Endometrium (tissue), 2 donors: ENCODE measurements around the gene GSC2.
"Not testable (repeated sequence)": the region's sequence is repeated elsewhere in the genome, so short reads cannot be mapped to it uniquely, and the experiment has no call there.

ENCODE experiments used
- FAIRE-seq: peaks from 2 replicates; lab custom pipeline; 2012; peaks lifted over from hg19 to GRCh38; lab: Jason Lieb, UNC
- donor health status: control.
- donor health status: control.

GSC2 gene

DNA sequence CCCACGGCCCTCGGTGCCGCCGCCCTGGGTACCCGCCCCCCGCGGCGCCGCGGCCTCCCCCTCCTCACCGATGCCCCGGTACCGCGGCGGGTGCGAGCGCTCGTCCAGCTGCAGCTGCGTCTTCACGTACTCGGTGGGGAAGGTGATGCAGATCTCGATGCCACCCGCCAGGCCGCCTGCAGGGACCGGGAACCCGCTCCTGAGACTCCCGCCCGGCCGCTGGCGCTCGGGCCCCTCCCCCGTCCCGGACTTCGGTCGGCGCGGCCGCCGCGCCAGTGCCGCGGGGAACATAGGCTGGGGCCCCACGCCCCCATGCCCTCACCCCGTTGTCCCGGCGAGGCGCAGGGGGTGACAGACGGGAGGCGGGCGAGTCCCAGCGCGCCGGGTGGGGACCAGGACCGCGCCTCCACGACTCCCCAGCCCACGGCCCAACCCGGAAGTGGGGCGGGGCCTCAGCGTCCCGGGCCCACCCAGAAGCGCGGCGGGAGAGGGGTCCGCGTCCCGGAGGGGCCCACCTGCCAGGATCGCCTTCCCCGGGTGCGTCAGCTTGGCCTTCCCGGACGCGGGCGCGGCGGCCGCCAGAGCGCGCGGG, 28.1 kb upstream of the GSC2 start:
- no peak for FAIRE-seq

DNA sequence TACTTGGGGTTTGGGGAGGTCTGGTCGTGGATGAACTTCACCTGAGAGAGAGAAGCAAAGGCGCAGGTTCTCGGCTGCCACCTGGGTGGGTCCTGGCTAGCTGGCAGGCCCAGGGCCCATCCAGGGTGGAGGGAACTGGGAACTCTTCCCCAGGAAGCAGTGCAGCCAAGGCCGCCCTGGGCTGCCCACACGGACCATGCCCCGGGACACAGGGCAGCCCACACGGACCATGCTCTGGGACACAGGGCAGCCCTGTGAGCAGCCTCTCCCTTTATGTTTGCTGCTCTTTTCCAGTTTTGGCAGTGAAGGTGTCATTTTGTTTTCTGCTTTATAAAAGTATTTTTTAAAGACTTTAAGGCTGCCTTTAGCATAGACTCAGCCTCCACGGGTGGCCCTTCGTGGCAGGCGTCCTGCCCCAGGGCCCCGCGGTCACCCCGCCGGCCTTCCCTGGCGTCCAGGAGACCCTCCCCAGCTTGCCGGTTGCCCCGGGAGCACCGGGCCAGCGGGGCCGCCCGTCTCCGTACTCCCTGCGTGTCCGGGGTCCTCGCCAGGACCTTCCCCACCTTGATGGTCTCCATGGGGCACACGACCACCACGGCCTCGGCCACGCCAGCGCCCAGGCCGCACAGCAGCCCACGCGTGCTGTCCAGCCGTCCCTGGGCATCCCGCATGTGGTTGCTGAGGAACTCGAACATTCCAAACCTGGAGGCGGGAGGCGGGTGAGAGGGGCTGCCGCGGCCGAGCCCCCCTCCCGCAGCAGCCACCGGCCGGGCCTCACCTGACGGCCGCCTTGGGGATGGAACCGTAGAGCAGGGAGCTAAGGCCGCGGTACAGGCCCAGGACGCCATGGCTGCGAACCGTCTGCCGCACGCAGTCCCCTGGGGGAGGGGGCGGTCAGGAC, 27.3 kb upstream of the GSC2 start:
- no peak for FAIRE-seq

DNA sequence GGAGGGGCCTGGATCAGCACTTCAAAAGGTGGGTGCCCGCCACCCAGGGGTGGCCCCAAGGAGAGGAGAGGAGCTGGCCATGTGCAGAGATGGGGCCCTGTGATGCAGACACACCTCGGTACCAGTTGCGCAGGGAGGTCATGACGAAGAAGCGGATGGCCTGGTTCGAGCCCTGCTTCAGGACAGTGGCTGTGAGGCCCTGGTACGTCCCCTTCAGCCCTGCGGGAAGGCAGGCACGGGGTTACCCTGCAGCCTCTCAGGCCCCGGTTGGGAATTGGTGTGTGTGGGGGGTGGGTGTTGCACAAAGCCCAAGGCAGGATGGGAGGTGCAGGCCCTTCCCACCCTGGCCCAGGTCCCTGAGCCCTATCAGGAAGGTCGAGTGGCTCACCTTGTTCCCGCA, 26.6 kb upstream of the GSC2 start:
- FAIRE-seq, result no peak

DNA sequence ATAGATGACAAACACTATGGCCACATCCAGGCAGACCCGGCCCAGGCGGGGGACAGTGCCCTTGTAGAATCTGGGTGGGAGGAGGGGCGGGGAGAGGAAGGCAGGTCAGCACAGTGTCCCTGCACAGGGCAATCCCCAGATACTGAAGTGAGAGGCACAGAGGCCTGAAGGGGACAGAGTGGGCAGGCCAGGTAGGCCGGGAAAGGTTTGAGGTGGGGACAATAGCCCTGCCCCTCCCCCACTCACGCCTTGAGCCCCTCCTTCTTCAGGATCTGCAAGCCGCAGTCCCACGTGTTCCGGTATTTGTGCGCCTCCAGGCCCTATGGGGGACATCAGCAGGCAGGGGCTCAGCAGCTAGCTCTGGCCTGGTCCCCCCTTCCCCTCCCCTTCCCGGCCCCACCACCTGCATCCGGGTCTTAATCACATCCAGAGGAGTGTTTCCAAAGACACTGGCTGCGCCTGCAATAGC, 26.1 kb upstream of the GSC2 start:
- FAIRE-seq, result no peak

DNA sequence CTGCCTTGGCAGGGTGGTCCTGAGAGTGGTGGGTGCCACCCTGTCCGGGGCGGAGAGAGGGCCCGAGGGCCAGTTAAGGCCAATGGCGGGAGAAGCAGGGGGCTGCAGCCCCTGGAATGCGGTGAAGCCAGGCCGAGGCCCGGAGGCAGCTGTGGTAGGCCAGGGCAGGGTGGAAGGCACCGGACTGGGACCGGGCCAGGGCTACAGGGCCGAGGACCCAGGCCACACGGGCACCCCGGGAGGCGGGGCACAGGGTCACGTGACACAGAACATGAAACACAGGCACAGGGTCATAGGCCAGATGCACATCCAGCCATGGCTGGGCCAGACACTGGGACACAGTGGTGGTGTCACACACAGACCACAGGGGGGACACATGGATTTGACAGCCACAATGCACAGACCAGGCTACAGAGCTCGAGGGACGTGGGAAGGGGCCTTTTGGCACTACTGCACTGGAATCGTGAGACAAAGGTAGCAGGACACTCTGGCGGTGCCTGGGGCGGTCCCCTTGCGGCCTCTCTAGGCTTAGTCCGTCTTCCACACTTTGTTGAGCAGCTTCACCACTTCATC, 25.6 kb upstream of the GSC2 start:
- no peak for FAIRE-seq

DNA sequence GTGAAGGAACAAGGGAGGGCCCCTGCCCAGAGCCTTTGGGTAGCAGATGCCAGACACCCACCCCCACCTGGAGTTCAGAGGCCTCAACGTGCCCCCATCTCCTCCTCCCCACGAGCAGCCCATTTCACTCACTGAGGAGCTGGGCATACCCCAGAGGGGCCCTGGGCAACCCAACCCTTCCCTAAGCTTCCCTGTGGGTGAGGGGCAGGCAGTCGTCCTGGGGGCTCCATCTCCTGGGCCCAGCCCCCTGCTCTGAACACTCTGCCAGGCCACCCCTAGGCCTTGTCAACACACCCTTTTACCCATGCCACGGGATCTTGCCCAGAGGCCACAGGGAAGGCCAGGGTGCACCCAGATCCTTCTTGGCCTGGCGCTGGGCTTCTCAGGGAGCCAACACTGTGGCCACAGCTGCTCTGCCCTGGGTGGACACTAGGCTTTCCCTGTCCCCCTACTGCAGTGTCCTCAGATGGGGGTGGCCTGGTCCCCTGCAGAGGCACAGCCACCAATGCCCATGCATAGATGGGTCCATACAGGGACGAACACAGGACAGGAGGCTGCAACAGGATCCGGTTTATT, 25.0 kb upstream of the GSC2 start:
- no peak for FAIRE-seq

DNA sequence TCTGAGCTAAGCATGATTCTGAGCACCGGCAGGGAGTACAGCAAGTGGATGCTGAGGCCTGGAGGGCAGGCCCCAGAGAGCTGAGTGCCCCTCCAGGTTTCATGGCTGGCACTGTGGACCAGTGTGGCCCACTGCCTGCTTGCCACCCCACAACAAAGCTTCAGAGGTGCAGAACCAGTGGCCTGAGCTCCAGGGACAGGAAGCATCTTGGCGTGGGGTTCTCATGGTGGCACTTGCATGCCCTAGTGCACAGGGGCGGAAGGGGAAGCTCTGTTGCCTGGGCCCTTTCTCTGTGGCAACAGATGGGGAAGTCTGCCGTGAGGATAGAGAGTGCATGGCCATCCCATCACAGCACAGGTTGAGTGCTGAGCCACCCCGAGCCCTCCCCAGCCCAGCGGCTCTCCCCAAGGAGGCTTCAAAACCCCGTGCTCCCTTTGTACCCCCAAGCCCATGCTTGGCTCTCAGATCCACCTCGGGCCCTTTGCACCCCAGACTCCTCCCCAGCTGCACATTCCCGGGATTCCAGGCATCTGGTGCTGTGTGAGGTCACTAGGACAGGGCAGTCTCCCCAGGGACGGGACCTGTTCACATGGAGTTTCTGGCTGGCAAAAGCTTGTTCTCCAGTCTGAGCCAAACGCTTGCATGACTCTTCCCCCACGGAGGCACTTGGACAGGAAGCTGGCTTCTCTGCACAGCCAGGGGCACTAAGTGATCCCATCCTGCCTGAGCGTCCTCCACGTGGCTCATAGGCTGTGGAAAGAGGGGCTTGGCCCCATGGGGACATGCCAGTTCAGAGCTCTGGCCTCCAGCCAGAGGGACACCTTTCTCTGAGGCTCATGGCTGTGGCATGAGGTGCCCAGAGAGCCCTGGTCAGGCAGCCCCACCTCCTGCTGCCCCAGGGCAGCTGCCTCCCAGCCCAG, 24.3 kb upstream of the GSC2 start:
- no peak for FAIRE-seq

DNA sequence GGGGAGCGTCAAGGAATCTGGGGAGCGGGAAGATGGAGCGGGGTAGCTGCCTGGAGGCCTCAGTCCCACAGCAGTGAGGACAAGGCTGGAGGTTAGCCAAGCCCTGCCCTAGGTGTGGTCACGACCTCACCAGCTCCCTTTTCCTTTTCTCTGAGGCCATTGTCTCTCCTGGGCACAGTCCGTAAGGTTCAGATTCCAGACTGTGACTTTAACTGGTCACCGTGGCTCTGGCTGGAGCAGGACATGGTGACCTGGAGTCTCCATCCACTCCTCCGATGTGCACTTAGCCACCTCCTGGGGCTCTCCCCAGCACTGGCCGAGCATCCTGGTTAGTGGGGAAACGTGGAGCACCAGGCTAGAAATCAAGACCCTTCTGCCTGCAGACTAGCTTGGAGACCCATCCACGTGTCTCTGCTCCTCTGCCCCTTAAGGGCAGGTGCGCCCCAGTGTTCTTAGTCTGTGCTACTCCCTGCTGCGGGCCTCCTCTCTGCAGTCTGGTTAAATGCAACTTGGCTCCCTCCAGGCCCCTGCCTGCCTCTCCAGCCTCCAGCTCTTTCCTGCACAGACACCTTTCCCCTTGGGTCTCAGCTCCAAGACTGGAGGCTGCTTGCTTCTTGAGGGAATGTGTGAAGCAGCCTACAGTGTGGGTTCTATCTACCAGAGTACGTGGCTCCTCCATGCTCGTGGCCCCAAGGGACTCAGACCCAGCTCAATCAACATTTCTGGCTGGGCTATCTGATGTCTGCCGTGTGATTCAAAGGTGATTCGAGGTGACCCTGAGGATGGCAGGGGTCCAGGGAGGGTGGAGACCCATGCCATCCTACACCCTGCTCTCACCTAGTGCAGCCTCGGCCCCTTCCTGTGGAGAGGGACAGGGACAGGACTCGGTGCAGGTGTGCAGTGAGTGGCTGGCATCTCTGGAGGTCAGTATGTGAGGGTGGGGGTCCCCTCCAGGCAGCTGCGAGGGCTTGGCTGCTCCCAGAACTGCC, 23.2 kb upstream of the GSC2 start:
- no peak for FAIRE-seq

DNA sequence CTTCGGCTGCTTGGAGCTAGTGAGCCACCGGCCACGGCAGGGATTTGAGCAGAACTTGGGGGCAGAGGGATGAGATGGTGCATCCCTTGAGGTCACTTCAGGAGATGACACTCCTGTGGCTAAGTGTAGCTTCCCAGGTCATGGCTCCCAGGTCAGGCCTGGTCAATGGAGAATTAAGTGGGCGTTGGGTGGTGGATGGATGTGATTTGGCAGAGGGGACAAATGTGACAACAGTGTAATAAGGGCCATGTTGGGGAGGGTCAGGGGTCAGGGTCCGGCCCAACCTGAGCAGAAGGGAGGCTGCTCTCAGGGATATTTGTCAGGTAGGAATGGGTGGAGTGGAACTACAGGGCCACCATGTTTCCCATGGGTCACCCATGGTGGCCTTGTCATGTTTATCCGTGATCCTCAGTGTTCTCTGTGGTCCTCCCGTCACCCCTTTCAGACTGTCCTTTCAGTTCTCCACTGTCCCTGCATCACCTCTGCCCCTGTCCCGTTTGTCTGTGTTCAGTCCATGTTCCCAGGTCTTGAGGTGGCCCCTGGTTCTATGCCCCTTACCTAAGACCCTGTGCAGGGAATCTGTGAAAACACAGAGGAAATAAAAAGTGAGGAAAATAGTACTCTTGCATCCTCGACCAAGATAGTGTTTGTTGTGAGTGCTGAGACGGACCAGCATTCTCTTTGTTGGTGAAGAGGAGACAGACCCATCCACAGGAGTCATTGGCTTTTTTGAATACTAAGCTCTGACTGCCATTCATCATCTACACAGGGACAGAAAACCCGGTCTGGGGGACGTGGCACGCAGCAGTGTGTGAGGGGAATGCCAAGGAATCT, 22.3 kb upstream of the GSC2 start:
- no peak for FAIRE-seq

DNA sequence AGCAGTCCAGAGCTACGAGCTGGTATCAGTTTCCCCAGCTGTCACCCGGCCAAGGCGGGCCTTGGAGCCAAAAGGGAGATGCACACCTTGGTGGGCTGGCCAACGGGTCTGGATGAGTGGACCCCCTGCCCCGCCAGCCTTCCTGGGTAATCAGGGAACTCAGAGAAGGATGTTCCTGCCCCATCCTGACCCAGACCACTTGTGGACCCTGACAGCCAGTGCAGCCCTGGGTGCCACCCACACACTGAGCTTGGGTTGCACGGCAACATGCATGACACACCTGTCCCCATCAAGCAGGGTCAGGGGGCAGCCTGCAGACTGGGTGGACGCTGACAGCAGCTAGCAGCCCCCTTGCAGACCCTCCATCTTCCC, 19.8 kb upstream of the GSC2 start:
- no peak for FAIRE-seq

DNA sequence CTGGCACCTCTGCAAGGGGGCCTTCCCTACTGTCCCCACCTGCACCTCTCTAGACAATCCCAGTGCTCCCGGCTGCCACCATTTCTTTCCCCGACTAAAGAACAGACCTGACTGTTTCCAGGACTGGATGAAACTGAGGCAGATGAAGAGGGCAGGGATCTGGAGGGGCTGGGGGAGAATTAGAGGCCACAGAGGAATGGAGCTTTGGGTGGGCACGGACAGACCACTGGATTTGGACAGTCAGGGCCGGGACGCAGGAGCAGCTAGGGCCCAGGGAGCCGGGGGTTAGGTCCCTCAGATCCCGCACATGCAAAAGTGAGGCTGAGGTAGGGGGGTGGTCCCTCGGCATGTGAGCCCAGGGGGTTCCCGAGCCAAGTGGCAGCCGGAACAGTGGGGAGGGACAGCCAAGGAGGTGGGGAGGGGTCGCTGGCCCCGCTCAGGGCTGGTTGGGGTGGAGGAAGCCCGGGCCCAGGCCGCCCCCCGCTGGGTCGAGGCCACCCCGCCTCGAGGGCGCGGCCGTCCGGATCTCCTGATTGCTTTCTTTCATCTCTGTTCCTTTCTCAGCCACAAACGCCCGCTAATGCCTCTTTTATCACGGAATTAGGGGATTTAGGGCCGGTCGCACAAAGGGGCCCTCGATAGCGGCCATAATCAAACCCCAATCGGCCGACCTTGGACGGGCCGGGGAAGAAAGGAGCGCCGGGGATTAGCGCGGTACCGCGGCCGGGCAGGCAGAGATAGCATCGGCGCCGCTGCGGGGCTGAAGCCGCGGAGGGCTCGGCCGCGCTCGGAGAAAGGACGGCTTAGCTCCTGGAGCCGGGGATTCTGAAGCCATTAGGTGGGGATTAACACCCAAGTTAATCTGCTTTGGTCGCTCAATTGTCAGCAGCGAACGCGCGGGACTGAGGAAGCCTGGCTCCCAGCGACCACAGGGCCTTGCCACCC, 19.2 kb upstream of the GSC2 start:
- no peak for FAIRE-seq

DNA sequence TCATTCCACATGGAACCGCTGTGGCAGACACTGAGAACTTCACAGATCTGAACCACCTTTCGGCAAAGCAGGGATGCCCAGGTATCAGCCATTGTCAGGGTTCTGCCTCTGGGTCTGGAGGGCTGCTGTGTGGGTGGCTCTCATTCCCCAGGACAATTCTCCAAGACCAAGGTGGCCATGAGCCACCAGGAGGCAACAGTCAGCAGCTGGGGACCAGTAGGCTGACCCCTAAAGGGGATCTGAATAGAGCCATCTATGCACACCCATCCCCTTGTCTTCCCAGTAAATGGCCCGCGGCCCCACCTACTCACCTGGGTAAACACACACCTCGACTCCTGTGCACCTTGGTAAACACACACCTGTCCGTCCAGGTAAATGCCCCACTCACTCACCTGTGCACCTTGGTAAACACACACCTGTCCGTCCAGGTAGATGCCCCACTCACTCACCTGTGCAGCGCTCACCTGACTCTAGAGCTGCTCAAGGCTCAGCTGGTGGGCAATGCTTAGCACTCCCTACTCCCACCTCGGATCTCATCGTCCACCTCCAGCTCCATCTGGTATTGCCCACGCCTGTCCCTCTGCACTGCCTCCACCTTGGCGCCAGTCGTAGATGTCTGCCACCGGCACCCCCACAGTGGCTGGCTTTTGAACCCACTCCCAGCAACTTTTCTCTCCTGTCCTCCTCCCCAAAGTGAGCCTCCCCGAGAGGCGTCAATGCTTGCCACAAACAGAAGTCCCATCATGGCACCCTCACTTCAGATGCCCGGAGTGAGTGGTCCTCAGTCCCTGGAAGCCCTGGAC, 18.2 kb upstream of the GSC2 start:
- FAIRE-seq, result no peak

DNA sequence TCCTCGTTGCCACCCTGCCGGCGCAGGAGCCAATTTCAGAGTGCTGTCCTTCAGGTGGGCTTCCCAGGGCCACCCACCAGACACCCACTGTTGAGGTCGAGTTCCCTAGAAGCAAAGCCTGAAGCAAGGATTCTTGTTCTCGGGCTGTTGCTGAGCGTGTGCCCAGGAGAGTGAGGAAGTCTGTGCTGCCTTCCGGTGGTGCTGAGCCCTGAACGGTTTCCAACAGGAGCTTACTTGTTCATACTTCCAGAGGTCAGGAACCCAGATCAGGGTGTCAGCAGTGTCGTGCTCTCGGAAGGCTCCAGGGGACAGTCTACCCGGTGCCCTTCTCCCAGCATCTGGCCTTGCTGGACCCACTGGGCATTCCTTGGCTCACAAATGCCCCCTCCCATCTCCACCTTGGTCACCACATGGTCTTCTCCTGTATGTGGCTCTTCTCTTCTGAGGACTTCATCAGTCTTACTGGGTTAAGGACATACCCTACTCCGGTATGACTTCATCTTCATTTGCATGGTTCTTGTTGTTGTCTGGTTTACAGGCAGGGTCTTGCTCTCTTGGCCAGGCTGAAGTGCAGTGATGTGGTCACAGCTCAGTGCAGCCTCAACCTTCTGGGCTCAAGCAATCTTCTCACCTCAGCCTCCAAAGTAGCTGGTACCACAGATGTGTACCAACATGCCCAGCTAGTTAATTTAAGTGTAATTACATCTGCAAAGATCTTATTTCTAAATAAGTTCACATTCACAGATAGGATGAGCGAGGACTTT, 17.2 kb upstream of the GSC2 start:
- FAIRE-seq, result no peak

DNA sequence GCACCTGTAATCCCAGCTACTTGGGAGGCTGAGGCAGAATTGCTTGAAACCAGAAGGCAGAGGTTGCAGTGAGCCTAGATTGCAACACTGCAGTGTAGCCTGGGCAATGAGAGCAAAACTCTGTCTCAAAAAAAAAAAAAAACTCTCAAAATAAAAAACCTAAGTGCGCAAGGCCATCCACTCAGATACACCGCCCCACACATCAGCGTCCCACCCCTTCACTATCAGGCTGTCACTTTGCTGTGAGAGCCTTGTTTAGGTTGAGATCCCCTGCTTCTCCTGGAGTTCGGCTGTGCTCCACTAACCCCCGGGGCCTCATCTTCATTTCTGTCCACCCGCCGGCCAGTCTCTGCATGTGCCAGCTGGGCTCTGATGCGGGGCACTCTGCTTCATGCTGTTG, 16.3 kb upstream of the GSC2 start:
- no peak for FAIRE-seq

DNA sequence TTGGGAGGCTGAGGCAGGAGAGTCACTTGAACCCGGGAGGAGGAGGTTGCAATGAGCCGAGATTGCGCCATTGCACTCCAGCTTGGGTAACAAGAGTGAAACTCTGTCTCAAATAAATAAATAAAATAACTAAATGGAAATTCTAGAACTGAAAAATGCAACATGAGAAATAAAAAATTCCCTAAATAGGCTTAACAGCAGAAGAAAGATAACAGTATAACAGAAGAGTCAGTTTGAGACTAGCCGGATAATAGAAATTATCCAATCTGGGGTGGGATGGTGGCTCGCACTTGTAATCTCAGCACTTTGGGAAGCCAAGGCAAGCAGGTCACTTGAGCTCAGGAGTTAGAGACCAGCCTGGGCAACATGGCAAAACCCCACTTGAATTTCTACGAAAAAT, 14.3 kb upstream of the GSC2 start:
- no peak for FAIRE-seq

DNA sequence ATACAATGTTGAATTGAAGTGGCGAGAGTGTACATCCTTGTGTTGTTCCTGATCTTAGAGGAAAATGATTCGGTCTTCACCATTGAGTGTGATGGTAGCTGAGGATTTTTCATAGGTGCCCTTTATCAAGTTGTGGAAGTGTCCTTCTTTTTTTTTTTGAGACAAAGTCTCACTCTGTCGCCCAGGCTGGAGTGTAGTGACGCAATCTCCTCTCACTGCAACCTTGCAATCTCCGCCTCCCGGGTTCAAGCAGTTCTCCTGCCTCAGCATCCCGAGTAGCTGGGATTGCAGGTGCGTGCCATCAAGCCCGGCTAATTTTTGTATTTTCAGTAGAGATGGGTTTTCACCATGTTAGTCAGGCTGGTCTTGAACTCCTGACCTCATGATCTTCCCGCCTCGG, 8.6 kb upstream of the GSC2 start:
- not testable (repeated sequence) for FAIRE-seq

DNA sequence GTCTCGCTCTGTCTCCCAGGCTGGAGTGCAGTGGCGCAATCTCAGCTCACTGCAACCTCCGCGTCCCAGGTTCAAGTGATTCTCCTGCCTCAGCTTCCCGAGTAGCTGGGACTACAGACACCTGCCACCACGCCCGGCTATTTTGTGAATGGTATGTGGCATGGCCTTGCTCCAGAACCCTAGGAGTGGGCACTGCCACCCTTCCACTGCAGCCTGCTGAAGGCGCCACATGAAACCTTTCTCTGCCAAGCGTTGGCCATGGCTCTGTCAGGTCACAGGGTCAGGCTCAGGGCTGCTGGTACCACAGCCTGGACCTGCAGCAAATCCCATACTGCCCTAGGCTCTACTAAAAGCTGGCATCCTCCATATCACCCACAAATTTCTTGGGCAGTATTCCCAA, 6.0 kb upstream of the GSC2 start:
- FAIRE-seq, result not testable (repeated sequence)
